Activated CD4-positive, alpha-beta T cell treated with anti-CD3 and anti-CD28 coated beads, Interleukin-2, amount 10 ng/mL, durations not matched to agents 7 days and 5 days (primary cell): ENCODE measurements around the gene FARP2. TPM values are rescaled to one million over a fixed set of nuclear protein-coding genes. Genes with fewer than 3 reads are reported as not detected.
"Not testable (repeated sequence)": the region's sequence is repeated elsewhere in the genome, so short reads cannot be mapped to it uniquely, and the experiment has no call there.

Experiments used
- CTCF ChIA-PET: fragments of 350-600 bp; sonication (Branson Sonifier 250); formaldehyde crosslinking; loops from one replicate; lab custom pipeline; 2021; ENCODE audit warnings: antibody characterized with exemption; lab: Charles Lee
- POLR2A ChIA-PET: fragments of 350-600 bp; sonication (Branson Sonifier 250); formaldehyde crosslinking; loops from one replicate; lab custom pipeline; 2021; ENCODE audit warnings: antibody characterized with exemption; lab: Charles Lee
- DNase-seq: peaks from one replicate; pipeline ENCODE4 v3.0.0-alpha.2; 2020
- H3K27ac Mint-ChIP-seq: one replicate; pipeline ENCODE4 v1.8.0; 2021; ENCODE audit warnings: mild to moderate bottlenecking, moderate library complexity, mixed read lengths
- H3K27me3 Mint-ChIP-seq: one replicate; pipeline ENCODE4 v1.8.0; 2021; ENCODE audit warnings: mixed read lengths
- H3K36me3 Mint-ChIP-seq: one replicate; pipeline ENCODE4 v1.8.0; 2021; ENCODE audit warnings: low read depth, mixed read lengths
- H3K4me1 Mint-ChIP-seq: one replicate; pipeline ENCODE4 v1.8.0; 2021; ENCODE audit warnings: mixed read lengths
- H3K4me3 Mint-ChIP-seq: one replicate; pipeline ENCODE4 v1.8.0; 2021; ENCODE audit warnings: mild to moderate bottlenecking, moderate library complexity, mixed read lengths
- H3K9me3 Mint-ChIP-seq: one replicate; pipeline ENCODE4 v1.8.0; 2021; ENCODE audit warnings: mixed read lengths
- total RNA-seq, 2 experiments: library from RNA; stranded (reverse); gene quantifications; one replicate each; pipeline ENCODE4 v1.2.3, GENCODE V29; 2021

FARP2 gene
- total RNA-seq, 2 experiments from 2014 or later = 18.2 to 18.4 TPM

- Mint-ChIP-seq H3K9me3 (no peaks in the 10 kb centered on the region), H3K27me3 (no peaks in the 10 kb centered on the region), H3K27ac (peak overlapping the region; percentile 85), H3K36me3 (peaks cover 21% of the 10 kb centered on the region), H3K4me3 (peak overlapping the region; percentile 75), H3K4me1 (peaks cover 39% of the 10 kb centered on the region)
- DNase-seq = no peak
- ChIA-PET CTCF (interaction anchor here (0.6 kb wide), 1 partner anchor 326 kb away, joined by 4 read pairs; no protein-coding TSS in a partner anchor), POLR2A (no interaction called here)
Measured at GRCh38 chr2:241356871-241357260, 781 bp downstream of the FARP2 start.

DNA sequence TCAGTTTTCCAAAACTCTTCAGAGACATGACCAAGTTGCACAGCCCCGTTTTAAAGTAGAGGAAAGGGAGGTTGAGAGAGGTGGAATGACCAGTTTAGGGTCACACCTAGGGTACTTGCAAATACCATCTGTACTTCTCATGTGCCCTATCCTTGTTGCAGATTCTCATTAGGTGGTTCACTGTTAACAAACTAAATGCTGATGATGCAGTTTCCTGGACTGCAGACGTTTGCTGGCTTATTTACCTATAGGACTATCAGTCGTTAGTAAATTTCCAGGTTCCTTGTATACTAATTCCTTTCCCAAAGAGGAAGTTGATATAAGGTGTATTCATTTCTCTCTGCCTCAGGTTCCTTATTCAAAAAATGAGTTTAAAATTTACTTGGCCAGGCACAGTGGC, 1.4 kb downstream of the FARP2 start:
- CTCF ChIA-PET = no interaction called here
- H3K4me3 Mint-ChIP-seq = peak overlapping the region; percentile 75

DNA sequence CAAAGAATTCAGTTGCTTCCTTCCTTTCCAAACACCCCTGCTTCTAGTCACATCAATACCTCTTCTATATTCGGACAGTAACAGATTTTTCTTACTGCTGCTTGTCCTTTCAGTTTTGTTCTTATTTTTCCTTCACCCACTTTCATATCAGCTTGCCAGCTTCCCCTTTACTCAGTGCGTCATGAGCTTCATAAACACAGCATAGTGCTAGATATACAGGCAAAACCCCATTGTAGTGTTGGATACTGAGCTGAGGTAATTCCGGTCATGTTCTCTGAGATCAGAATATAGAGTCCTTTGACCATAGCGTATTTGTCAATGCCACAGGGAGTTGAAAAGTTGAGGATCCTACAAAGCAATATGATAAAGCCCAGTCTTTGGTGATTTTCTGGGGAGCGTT, 2.4 kb downstream of the FARP2 start:
- ChIA-PET POLR2A (no interaction called here), CTCF (interaction anchor here (0.8 to 0.9 kb wide), 3 partner anchors 11 to 81 kb away, joined by 3 read pairs; no protein-coding TSS in a partner anchor)
- Mint-ChIP-seq H3K36me3 (peaks cover 10% of the 10 kb centered on the region), H3K4me3 (no peak overlapping the region), H3K4me1 (peaks cover 33% of the 10 kb centered on the region), H3K27me3 (no peaks in the 10 kb centered on the region), H3K9me3 (no peaks in the 10 kb centered on the region), H3K27ac (no peak overlapping the region)
- DNase-seq = no peak

More for the DNA sequence above, 1.4 kb downstream of the FARP2 start:
- Mint-ChIP-seq H3K4me1 (peaks cover 35% of the 10 kb centered on the region), H3K9me3 (no peaks in the 10 kb centered on the region), H3K27me3 (no peaks in the 10 kb centered on the region), H3K36me3 (peaks cover 16% of the 10 kb centered on the region), H3K27ac (no peak overlapping the region)
- POLR2A ChIA-PET = no interaction called here
- DNase-seq = no peak

DNA sequence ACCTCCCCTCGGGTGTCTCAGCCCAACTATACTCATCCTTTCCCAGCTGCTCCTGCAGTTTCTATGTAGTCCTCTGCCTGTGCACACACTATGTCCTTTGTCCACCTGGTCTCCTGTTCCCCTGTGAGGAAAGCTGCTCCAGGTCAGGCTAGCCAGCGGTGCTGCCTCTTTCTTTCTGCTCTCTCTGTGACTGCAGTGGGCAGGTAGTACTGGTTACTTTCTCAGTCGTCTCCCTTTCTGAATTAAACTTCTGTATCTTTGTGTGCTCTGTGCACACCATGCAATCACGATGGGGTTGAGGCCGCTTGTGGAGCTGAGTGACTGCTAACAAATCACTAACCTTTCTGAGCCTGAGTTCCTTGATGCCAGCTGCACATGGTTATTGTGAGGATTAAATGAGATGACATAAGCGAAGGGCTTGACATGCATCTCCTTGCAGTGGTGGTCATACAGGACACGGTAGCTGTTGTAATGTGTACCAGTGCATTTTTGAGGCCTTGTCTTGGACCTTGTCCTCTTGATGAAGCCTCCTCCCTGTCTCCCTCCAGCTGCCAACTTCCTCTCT, 3.5 kb downstream of the FARP2 start:
- DNase-seq = no peak
- no peaks in the 10 kb centered on the region for H3K27me3 Mint-ChIP-seq
- POLR2A ChIA-PET = interaction anchor here (0.6 kb wide), 1 partner anchor 76 kb away, joined by 3 read pairs; no protein-coding TSS in a partner anchor
- H3K4me3 Mint-ChIP-seq = no peak overlapping the region
- H3K27ac Mint-ChIP-seq = no peak overlapping the region
- peaks cover 3% of the 10 kb centered on the region for H3K36me3 Mint-ChIP-seq
- H3K9me3 Mint-ChIP-seq = no peaks in the 10 kb centered on the region
- CTCF ChIA-PET = no interaction called here
- H3K4me1 Mint-ChIP-seq = peaks cover 33% of the 10 kb centered on the region

DNA sequence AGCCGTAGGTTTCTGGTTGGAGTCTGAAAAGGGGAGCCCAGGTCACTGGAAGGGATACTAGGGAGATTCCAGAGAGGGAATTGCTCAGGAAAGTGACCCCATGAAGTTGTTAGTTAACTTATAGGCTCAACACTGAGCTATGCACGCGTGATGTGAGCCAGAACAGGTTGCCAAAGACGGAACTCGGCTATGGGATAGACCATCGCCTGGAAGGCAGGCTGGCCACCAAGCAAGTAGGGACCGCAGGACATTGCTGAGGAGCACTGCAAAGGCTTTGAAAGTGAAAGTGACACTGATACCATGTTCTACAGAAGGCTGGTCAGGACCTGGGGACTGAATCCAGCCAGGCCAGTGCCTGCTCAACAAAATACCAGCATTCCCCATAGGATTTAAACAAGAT, 7.3 kb downstream of the FARP2 start:
- Mint-ChIP-seq H3K36me3 (no peaks in the 10 kb centered on the region), H3K4me1 (peaks cover 15% of the 10 kb centered on the region), H3K27ac (no peak overlapping the region), H3K27me3 (no peaks in the 10 kb centered on the region), H3K4me3 (no peak overlapping the region), H3K9me3 (no peaks in the 10 kb centered on the region)
- no peak for DNase-seq
- ChIA-PET CTCF (no interaction called here), POLR2A (no interaction called here)

- no peak for DNase-seq
- H3K4me1 Mint-ChIP-seq = peaks cover 6% of the 10 kb centered on the region
- H3K27me3 Mint-ChIP-seq = no peaks in the 10 kb centered on the region
- no peak overlapping the region for H3K4me3 Mint-ChIP-seq
- POLR2A ChIA-PET = no interaction called here
- no peaks in the 10 kb centered on the region for H3K9me3 Mint-ChIP-seq
- no peak overlapping the region for H3K27ac Mint-ChIP-seq
- CTCF ChIA-PET = no interaction called here
- H3K36me3 Mint-ChIP-seq = no peaks in the 10 kb centered on the region
Measured at GRCh38 chr2:241364781-241365180, 8.7 kb downstream of the FARP2 start.

- no peaks in the 10 kb centered on the region for H3K36me3 Mint-ChIP-seq
- CTCF ChIA-PET = no interaction called here
- H3K27me3 Mint-ChIP-seq = no peaks in the 10 kb centered on the region
Measured at GRCh38 chr2:241366678-241367077, 10.6 kb downstream of the FARP2 start.

DNA sequence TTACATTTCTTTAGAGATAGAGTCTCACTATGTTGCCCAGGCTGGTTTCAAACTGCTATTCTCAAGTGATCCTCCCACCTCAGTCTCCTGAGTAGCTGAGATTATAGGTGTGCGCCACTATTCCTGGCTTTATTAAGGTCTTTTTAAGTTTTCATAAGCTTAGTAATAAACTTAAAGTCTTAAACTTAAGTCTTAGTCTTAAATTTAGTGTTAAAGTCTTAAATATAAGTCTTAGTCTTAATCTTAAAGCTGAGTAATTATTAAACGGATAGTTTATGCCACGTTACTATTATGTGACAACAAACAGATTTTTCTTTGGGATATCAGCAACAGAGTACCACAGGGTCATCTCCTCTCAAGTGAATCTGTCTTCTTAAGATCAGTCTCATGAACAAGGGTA, 12.6 kb downstream of the FARP2 start:
- Mint-ChIP-seq H3K36me3 (no peaks in the 10 kb centered on the region), H3K27me3 (no peaks in the 10 kb centered on the region), H3K9me3 (no peaks in the 10 kb centered on the region), H3K27ac (no peak overlapping the region), H3K4me3 (no peak overlapping the region), H3K4me1 (peaks cover 3% of the 10 kb centered on the region)
- ChIA-PET POLR2A (no interaction called here), CTCF (interaction anchor here (1.3 kb wide), 1 partner anchor 10 kb away, joined by 3 read pairs; no protein-coding TSS in a partner anchor)
- DNase-seq = no peak

More at GRCh38 chr2:241366678-241367077, 10.6 kb downstream of the FARP2 start:
- H3K4me3 Mint-ChIP-seq = no peak overlapping the region
- H3K27ac Mint-ChIP-seq = no peak overlapping the region
- H3K4me1 Mint-ChIP-seq = peaks cover 6% of the 10 kb centered on the region
- no peak for DNase-seq
- H3K9me3 Mint-ChIP-seq = no peaks in the 10 kb centered on the region
- POLR2A ChIA-PET = no interaction called here

DNA sequence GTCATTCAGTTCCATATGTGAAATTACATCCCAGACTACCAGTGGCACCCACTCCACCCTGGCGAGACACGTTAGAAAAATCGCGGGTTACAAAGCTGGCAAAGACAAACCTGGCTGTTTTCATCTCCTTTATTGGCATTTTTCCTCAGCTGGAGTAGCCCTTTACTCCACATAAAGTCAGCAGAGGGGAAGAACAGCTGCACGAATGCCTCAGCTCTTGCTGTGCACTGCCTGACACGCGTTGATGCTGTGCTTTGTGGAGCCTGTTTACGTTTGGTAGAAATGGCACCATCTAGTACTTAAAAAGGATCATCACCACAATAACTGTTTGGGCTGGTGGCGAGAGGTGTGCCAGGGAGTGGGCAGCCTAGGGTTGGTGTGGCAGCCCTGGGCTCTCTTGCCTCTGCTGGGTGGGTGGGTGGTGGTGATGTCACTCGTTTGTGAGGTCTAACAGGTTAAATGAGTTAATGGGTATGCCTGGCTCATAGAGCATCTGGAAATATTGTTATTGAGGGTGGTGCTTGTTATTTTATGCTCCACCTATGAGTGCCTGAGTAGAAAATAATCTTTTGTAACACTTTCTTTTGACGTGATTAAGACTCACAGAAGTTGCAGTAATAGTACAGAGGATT, 16.4 kb downstream of the FARP2 start:
- POLR2A ChIA-PET = no interaction called here
- Mint-ChIP-seq H3K36me3 (peaks cover 5% of the 10 kb centered on the region), H3K4me3 (no peak overlapping the region), H3K27me3 (no peaks in the 10 kb centered on the region), H3K27ac (no peak overlapping the region), H3K4me1 (peaks cover 3% of the 10 kb centered on the region), H3K9me3 (no peaks in the 10 kb centered on the region)
- CTCF ChIA-PET = no interaction called here
- no peak for DNase-seq

DNA sequence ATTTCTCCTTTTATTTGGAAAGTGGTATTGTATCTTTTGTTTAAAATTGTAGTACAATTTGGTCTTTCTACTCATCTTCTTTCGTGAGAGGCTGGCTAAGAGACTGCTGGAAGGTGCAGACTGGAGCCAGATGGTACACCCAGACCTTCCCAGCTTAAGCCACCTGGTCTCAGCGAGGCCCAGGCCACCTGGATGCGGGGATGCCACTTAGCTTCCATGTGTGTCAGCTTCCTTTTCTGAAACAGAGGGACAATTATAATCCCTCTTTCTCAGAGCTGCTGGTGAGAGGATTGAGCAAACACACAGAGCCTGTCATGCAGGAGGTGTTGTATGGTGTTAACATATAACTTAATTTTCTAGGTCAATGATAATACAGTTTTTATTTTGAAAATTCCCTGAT, 17.4 kb downstream of the FARP2 start:
- peaks cover 3% of the 10 kb centered on the region for H3K4me1 Mint-ChIP-seq
- ChIA-PET POLR2A (no interaction called here), CTCF (interaction anchor here (1.1 kb wide), 1 partner anchor 49 kb away, joined by 3 read pairs; no protein-coding TSS in a partner anchor)
- no peaks in the 10 kb centered on the region for H3K27me3 Mint-ChIP-seq
- H3K9me3 Mint-ChIP-seq = no peaks in the 10 kb centered on the region
- H3K27ac Mint-ChIP-seq = no peak overlapping the region
- no peak overlapping the region for H3K4me3 Mint-ChIP-seq
- DNase-seq = no peak
- H3K36me3 Mint-ChIP-seq = peaks cover 5% of the 10 kb centered on the region

DNA sequence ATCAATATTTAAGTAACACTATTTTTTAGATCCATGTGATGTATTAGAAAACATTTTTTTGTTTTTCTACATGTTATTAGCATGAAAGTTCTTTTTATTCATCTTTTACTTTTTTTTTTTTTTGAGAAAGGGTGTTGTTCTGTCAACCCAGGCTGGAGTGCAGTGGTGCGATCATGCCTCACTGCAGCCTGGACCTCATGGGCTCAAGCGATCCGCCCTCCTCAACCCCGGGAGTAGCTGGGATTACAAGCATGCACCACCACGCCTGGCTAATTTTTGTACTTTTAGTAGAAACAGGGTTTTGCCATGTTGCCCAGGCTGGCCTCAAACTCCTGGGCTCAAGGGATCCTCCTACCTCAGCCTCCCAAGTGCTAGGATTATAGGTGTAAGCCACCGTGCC, 17.8 kb downstream of the FARP2 start:
- H3K27ac Mint-ChIP-seq, H3K4me1 Mint-ChIP-seq, POLR2A ChIA-PET, H3K27me3 Mint-ChIP-seq, DNase-seq, H3K36me3 Mint-ChIP-seq, H3K9me3 Mint-ChIP-seq, H3K4me3 Mint-ChIP-seq: not testable (repeated sequence)
- CTCF ChIA-PET = interaction anchor here (0.7 to 1.1 kb wide), 2 partner anchors 15 to 49 kb away, joined by 3 read pairs; no protein-coding TSS in a partner anchor

DNA sequence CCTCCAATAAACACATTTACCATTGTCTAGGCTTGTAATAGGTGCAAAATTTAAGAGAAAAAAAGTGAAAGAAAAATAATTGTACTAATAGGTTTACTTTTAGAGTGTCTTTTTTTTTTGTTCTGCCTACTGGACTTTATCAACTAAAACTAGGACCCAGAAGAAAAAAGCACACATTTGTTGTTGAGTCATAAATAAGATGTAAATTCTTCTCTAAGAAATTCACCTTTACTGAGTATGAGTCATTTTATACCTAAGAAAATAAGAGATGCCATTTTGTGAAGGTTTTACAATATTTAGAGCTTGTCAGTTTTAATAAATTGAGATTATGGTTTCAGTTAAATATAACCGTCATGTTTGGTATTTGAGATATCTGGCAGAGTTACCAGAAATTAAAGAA, 19.2 kb downstream of the FARP2 start:
- no peak for DNase-seq
- peaks cover 5% of the 10 kb centered on the region for H3K36me3 Mint-ChIP-seq
- no peaks in the 10 kb centered on the region for H3K27me3 Mint-ChIP-seq
- ChIA-PET POLR2A (no interaction called here), CTCF (interaction anchor here (0.7 kb wide), 1 partner anchor 379 kb away, joined by 4 read pairs; no protein-coding TSS in a partner anchor)
- peaks cover 3% of the 10 kb centered on the region for H3K4me1 Mint-ChIP-seq
- no peak overlapping the region for H3K27ac Mint-ChIP-seq
- H3K9me3 Mint-ChIP-seq = no peaks in the 10 kb centered on the region
- H3K4me3 Mint-ChIP-seq = no peak overlapping the region

DNA sequence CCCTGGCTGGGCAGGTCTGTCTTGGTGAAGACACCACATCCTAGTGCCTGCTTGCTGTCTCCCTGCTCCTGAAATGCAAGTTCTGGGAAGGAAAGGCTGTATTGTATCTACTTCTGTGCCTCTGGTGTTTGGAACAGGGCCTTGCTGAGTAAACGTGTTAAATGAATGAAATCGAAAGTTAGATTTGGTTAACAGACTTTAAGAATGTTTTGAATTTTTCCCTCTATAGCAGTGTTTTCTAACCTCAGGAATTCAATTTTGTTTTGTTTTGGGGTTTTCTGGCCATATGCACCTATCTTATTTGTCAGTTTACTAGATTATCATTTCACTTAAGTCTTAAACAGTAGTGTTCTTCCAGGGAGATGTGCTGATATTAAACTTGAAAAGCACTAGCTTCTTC, 20.7 kb downstream of the FARP2 start:
- no peak for DNase-seq
- Mint-ChIP-seq H3K9me3 (no peaks in the 10 kb centered on the region), H3K4me3 (no peak overlapping the region), H3K27ac (no peak overlapping the region), H3K27me3 (no peaks in the 10 kb centered on the region), H3K4me1 (peaks cover 3% of the 10 kb centered on the region), H3K36me3 (peaks cover 5% of the 10 kb centered on the region)
- ChIA-PET CTCF (interaction anchor here (0.7 kb wide), 1 partner anchor 427 kb away, joined by 3 read pairs; no protein-coding TSS in a partner anchor), POLR2A (no interaction called here)
